Loucy (cell line): ENCODE measurements around the gene ASTL.

Source experiments
- H2AFZ ChIP-seq: fragments of 200-600 bp; sonication (generic); 2 replicates; pipeline ENCODE4 v1.6.0; 2016; ENCODE audit warnings: antibody characterized with exemption, mild to moderate bottlenecking, low read length, moderate library complexity
- H3F3A ChIP-seq: fragments of 200-600 bp; 2 replicates; pipeline ENCODE4 v1.6.0; 2016; ENCODE audit warnings: antibody characterized with exemption, low read depth, mild to moderate bottlenecking
- H3K27me3 ChIP-seq: fragments of 200-600 bp; sonication (generic); 2 replicates; pipeline ENCODE4 v1.6.1; 2014; ENCODE audit warnings: low read length, mild to moderate bottlenecking; ENCODE audit not compliant: insufficient read depth, poor library complexity, severe bottlenecking
- H3K36me3 ChIP-seq: fragments of 200-600 bp; sonication (generic); 2 replicates; pipeline ENCODE4 v1.6.1; 2016; ENCODE audit warnings: low read length; ENCODE audit not compliant: insufficient read depth
- H3K4me1 ChIP-seq: fragments of 200-600 bp; sonication (generic); 2 replicates; pipeline ENCODE4 v1.5.1; 2014; ENCODE audit warnings: low read length, mild to moderate bottlenecking; ENCODE audit not compliant: insufficient read depth, poor library complexity, severe bottlenecking
- H3K4me2 ChIP-seq: fragments of 200-600 bp; sonication (generic); 2 replicates; pipeline ENCODE4 v1.6.0; 2014; ENCODE audit warnings: antibody characterized with exemption, low read length, low read depth, mild to moderate bottlenecking; ENCODE audit not compliant: poor library complexity, severe bottlenecking
- H3K4me3 ChIP-seq: fragments of 200-600 bp; sonication (generic); 2 replicates; pipeline ENCODE4 v1.5.1; 2014; ENCODE audit warnings: low read length, mild to moderate bottlenecking, mixed read lengths; ENCODE audit not compliant: poor library complexity, severe bottlenecking
- H3K79me2 ChIP-seq: fragments of 200-600 bp; sonication (generic); 2 replicates; pipeline ENCODE4 v1.6.1; 2014; ENCODE audit warnings: low read length; ENCODE audit not compliant: insufficient read depth
- H3K9ac ChIP-seq: fragments of 200-600 bp; sonication (generic); 2 replicates; pipeline ENCODE4 v1.6.0; 2014; ENCODE audit warnings: mild to moderate bottlenecking, low read depth, low read length, moderate library complexity; ENCODE audit not compliant: poor library complexity, severe bottlenecking
- H3K9me2 ChIP-seq: fragments of 200-600 bp; sonication (generic); replicated peaks from 2 replicates; pipeline ENCODE4 v1.6.1; 2016; ENCODE audit warnings: low read depth, low read length, mixed read lengths
- H3K9me3 ChIP-seq: fragments of 200-600 bp; sonication (generic); 2 replicates; pipeline ENCODE4 v1.6.1; 2014; ENCODE audit warnings: mild to moderate bottlenecking, antibody characterized with exemption, low read length, low read depth; ENCODE audit not compliant: insufficient read depth
- H4K20me1 ChIP-seq: fragments of 200-600 bp; sonication (generic); 2 replicates; pipeline ENCODE4 v1.6.0; 2014; ENCODE audit warnings: antibody characterized with exemption, low read length, mild to moderate bottlenecking; ENCODE audit not compliant: insufficient read depth, poor library complexity, severe bottlenecking
- EZH2phosphoT487 ChIP-seq: fragments of 200-600 bp; IDR thresholded peaks from 2 replicates; pipeline ENCODE4 v1.6.1; 2018; ENCODE audit warnings: antibody characterized with exemption, mild to moderate bottlenecking, moderate library complexity, borderline replicate concordance
- TF ChIP-seq, protein P1 (sequence below): fragments of 200-600 bp; sonication (generic); conservative IDR thresholded peaks from 2 replicates; pipeline ENCODE4 v1.5.1; 2014; ENCODE audit warnings: mild to moderate bottlenecking, antibody characterized with exemption, low read length

The ASTL gene

DNA sequence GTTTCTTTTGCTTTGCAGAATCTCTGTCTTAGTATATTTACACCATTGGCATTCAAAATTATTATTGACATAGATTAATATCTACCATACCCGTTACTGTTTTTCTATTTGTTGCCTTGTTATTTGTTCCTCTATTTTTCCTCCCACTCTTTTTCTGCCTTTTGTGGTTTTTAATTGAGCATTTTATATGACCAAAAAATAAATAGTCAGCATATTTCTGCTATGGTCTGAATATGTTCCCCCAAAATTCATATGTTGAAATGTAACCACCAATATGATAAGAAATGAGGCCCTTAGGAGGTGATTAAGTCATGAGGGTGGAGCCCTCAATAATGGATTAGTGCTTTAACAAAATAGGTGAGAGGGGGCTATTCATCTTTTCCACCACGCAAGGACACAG lies 57.3 kb downstream of the ASTL start:
- Histone ChIP-seq H3K4me3 (no peak overlapping the region), H3K9ac (no peak overlapping the region), H3K4me2 (no peak overlapping the region), H4K20me1 (no peaks in the 10 kb centered on the region), H2AFZ (no peak overlapping the region), H3K79me2 (no peaks in the 10 kb centered on the region), H3K9me3 (no peaks in the 10 kb centered on the region), H3K9me2 (no peaks in the 10 kb centered on the region), H3K4me1 (no peaks in the 10 kb centered on the region), H3K27me3 (no peaks in the 10 kb centered on the region), H3F3A (no peaks in the 10 kb centered on the region), H3K36me3 (no peaks in the 10 kb centered on the region)
- TF ChIP-seq, protein P1, sequence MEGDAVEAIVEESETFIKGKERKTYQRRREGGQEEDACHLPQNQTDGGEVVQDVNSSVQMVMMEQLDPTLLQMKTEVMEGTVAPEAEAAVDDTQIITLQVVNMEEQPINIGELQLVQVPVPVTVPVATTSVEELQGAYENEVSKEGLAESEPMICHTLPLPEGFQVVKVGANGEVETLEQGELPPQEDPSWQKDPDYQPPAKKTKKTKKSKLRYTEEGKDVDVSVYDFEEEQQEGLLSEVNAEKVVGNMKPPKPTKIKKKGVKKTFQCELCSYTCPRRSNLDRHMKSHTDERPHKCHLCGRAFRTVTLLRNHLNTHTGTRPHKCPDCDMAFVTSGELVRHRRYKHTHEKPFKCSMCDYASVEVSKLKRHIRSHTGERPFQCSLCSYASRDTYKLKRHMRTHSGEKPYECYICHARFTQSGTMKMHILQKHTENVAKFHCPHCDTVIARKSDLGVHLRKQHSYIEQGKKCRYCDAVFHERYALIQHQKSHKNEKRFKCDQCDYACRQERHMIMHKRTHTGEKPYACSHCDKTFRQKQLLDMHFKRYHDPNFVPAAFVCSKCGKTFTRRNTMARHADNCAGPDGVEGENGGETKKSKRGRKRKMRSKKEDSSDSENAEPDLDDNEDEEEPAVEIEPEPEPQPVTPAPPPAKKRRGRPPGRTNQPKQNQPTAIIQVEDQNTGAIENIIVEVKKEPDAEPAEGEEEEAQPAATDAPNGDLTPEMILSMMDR, result no peak
- TF ChIP-seq EZH2phosphoT487, result no peak

DNA sequence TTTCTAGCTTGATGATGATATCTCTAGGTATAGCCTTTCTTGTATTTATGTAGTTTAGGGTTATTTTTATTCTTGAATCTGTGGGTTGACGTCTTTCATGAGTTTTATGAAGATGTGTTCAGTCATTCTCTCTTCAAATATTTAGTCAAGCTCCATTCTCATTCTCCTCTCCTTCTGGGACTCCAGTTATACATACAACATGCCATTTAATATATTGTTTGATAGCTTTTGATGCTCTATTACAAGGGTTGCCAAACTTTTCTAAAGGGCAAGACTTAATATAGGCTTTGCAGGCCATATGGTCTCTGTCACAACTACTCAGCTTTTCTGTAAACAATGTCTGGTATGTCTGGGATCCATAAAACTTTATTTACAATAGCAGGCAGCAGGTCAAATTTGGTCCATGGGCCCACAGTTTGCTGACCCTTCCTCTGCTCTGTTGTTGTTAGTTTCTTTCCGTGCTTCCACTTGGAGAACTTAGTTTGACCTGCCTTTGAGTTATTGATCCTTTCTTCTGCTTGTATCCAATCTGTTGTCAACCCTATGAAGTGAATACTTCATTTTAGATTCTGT lies 63.0 kb downstream of the ASTL start:
- H3K9ac ChIP-seq, result no peak overlapping the region
- H3K36me3 ChIP-seq, result no peaks in the 10 kb centered on the region
- no peaks in the 10 kb centered on the region for H3K27me3 ChIP-seq
- no peaks in the 10 kb centered on the region for H3K9me3 ChIP-seq
- H4K20me1 ChIP-seq, result no peaks in the 10 kb centered on the region
- no peak overlapping the region for H3K4me3 ChIP-seq
- TF ChIP-seq, protein P1, result no peak
- TF ChIP-seq EZH2phosphoT487, result no peak
- H2AFZ ChIP-seq, result no peak overlapping the region
- no peaks in the 10 kb centered on the region for H3K4me1 ChIP-seq
- no peak overlapping the region for H3K4me2 ChIP-seq
- no peaks in the 10 kb centered on the region for H3K9me2 ChIP-seq
- no peaks in the 10 kb centered on the region for H3K79me2 ChIP-seq
- no peaks in the 10 kb centered on the region for H3F3A ChIP-seq

DNA sequence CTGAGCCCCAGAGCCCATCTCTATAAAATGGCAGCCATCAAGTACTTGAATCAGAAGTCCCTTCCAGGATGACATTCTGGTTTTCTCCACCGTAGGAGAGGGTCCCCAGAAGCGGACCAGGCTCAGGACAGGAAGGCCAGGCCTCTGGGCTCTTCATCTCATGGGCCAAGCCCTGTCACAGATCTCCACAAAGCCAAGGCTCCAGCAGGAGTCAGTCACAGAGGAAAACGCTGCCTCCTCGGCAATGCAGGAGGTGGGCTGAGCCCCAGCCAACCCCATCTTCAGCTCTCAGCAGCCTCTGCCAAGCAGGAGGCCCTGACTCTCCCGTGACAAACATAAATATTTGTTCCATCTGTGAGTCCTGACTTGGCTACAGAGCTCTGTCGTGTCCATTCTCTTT lies 64.1 kb downstream of the ASTL start:
- Histone ChIP-seq H3K9me2 (no peaks in the 10 kb centered on the region), H3K4me2 (no peak overlapping the region), H3K27me3 (no peaks in the 10 kb centered on the region), H2AFZ (no peak overlapping the region), H3K9me3 (no peaks in the 10 kb centered on the region), H3K4me1 (no peaks in the 10 kb centered on the region), H3K4me3 (no peak overlapping the region), H3K36me3 (no peaks in the 10 kb centered on the region), H3F3A (no peaks in the 10 kb centered on the region), H3K9ac (no peak overlapping the region), H3K79me2 (no peaks in the 10 kb centered on the region), H4K20me1 (no peaks in the 10 kb centered on the region)
- TF ChIP-seq, protein P1, result no peak
- no peak for TF ChIP-seq EZH2phosphoT487
